B cell (primary cell): ENCODE results near the gene CUL3. TPM values are rescaled to one million over a fixed set of nuclear protein-coding genes. Genes with fewer than 3 reads are reported as not detected.

Source experiments
- ATAC-seq: fragments of 200-7000 bp; cut with Tn5 transposase; one replicate; pipeline ENCODE4 v1.10.0; 2021; ENCODE audit warnings: low read depth, mild to moderate bottlenecking, moderate number of reproducible peaks, moderate library complexity
- CTCF ChIA-PET: fragments of 350-600 bp; sonication (Branson Sonifier 250); formaldehyde crosslinking; loops from one replicate; lab custom pipeline; 2021; ENCODE audit warnings: antibody characterized with exemption, inconsistent platforms; lab: Charles Lee
- POLR2A ChIA-PET: fragments of 350-600 bp; sonication (Branson Sonifier 250); formaldehyde crosslinking; loops from one replicate; lab custom pipeline; 2021; ENCODE audit warnings: antibody characterized with exemption; lab: Charles Lee
- DNase-seq: peaks from one replicate; pipeline ENCODE4 v3.0.0; 2013
- H2AFZ ChIP-seq: 2 replicates; pipeline ENCODE4 v1.6.1; 2012; ENCODE audit warnings: mild to moderate bottlenecking, low read depth, low read length; ENCODE audit not compliant: insufficient read depth, poor library complexity, severe bottlenecking
- H3K27ac ChIP-seq, 2 donors: 1 replicate in 1 of 2; 2 replicates in 1 of 2; pipeline ENCODE4 v1.5.1; 2012 to 2013; ENCODE audit warnings: low read length in 2 of 2, mild to moderate bottlenecking in 2 of 2, moderate library complexity in 1 of 2
- H3K27me3 ChIP-seq, 4 experiments: fragments of 200-600 bp in 1 of 4; sonication (generic) in 1 of 4; replicated peaks in 1 of 4; 1 replicate in 2 of 4; 2 replicates in 2 of 4; pipeline versions ENCODE4 v1.6.1 to v1.7.0; 2013 to 2016; ENCODE audit warnings: low read length in 3 of 4, mild to moderate bottlenecking in 2 of 4, mixed read lengths in 1 of 4, moderate library complexity in 1 of 4; ENCODE audit not compliant: insufficient read depth in 4 of 4, control insufficient read depth in 3 of 4; ENCODE audit errors: control extremely low read depth in 1 of 4
- H3K36me3 ChIP-seq, 2 experiments: replicated peaks in 1 of 2; 1 replicate in 1 of 2; 2 replicates in 1 of 2; pipeline versions ENCODE4 v1.6.1 to v1.7.1; 2013; ENCODE audit warnings: low read length in 1 of 2; ENCODE audit not compliant: insufficient read depth in 2 of 2, control insufficient read depth in 1 of 2; ENCODE audit errors: control extremely low read depth in 1 of 2, extremely low read depth in 1 of 2
- H3K4me1 ChIP-seq, 2 donors: fragments of 200-600 bp in 1 of 2; sonication (generic) in 1 of 2; 1 replicate in 1 of 2; 2 replicates in 1 of 2; pipeline versions ENCODE4 v1.5.1 to v1.6.1; 2013 to 2017; ENCODE audit warnings: low read length in 2 of 2; ENCODE audit not compliant: control insufficient read depth in 2 of 2, insufficient read depth in 2 of 2
- H3K4me2 ChIP-seq: replicated peaks from 2 replicates; pipeline ENCODE3; 2012; ENCODE audit warnings: mild to moderate bottlenecking, low read depth, low read length; ENCODE audit not compliant: poor library complexity, severe bottlenecking
- H3K4me3 ChIP-seq, 5 experiments: fragments of 200-600 bp in 1 of 5; sonication (generic) in 1 of 5; 1 replicate in 3 of 5; 2 replicates in 2 of 5; pipeline versions ENCODE4 v1.5.1 to v1.7.0; 2011 to 2016; ENCODE audit warnings: low read length in 4 of 5, mild to moderate bottlenecking in 4 of 5, low read depth in 2 of 5, control low read depth in 1 of 5, moderate library complexity in 1 of 5; ENCODE audit not compliant: insufficient read depth in 1 of 5; ENCODE audit errors: control extremely low read depth in 1 of 5, extremely low read depth in 1 of 5
- H3K79me2 ChIP-seq: fragments of 200-600 bp; sonication (generic); one replicate; pipeline ENCODE4 v1.6.0; 2016; ENCODE audit warnings: low read length; ENCODE audit not compliant: control insufficient read depth, insufficient read depth
- H3K9ac ChIP-seq: fragments of 200-600 bp; sonication (generic); 2 replicates; pipeline ENCODE4 v1.6.1; 2017; ENCODE audit warnings: mild to moderate bottlenecking, low read length, moderate library complexity
- H3K9me3 ChIP-seq, 3 donors: one replicate each; pipeline versions ENCODE4 v1.6.1 to v1.7.1; 2013; ENCODE audit warnings: low read length in 2 of 3; ENCODE audit not compliant: control insufficient read depth in 2 of 3, insufficient read depth in 1 of 3; ENCODE audit errors: control extremely low read depth in 1 of 3
- H4K20me1 ChIP-seq: 2 replicates; pipeline ENCODE4 v1.6.0; 2012; ENCODE audit warnings: mild to moderate bottlenecking, low read length; ENCODE audit not compliant: insufficient read depth, control insufficient read depth, poor library complexity, severe bottlenecking
- H3K27ac Mint-ChIP-seq: one replicate; pipeline ENCODE4 v1.8.0; 2021; ENCODE audit warnings: mixed read lengths
- H3K27me3 Mint-ChIP-seq: one replicate; pipeline ENCODE4 v1.8.0; 2021; ENCODE audit warnings: mixed read lengths
- H3K4me1 Mint-ChIP-seq: one replicate; pipeline ENCODE4 v1.8.0; 2021; ENCODE audit warnings: mixed read lengths
- H3K4me3 Mint-ChIP-seq: one replicate; pipeline ENCODE4 v1.8.0; 2021; ENCODE audit warnings: mixed read lengths
- H3K9me3 Mint-ChIP-seq: one replicate; pipeline ENCODE4 v1.8.0; 2022; ENCODE audit warnings: mixed read lengths; ENCODE audit not compliant: insufficient read depth
- CTCF ChIP-seq: fragments of 200-600 bp; IDR thresholded peaks from one replicate; pipeline ENCODE4 v1.8.0; 2022; ENCODE audit warnings: antibody characterized with exemption, mild to moderate bottlenecking
- EZH2 ChIP-seq: IDR thresholded peaks from 2 replicates; pipeline ENCODE4 v1.6.1; 2012; ENCODE audit warnings: borderline replicate concordance, low read depth, mild to moderate bottlenecking, moderate library complexity, low read length; ENCODE audit not compliant: insufficient read depth, poor library complexity, severe bottlenecking
- WGBS: methylation state at CpG from one replicate; pipeline ENCODE4 v1.1.5; 2013; ENCODE audit warnings: missing lambda C conversion rate; ENCODE audit not compliant: insufficient coverage; 5-methylcytosine and 5-hydroxymethylcytosine counted together
- intact Hi-C: fragments of 100-400 bp; cut with micrococcal nuclease; formaldehyde crosslinking; loops from one replicate; pipeline ENCODE4 v1.10.0; 2022
- polyA plus RNA-seq: library from polyadenylated mRNA; depleted of rRNA; stranded (reverse); fragments of >200 nt; gene quantifications from 2 replicates; pipeline ENCODE4 v1.2.3, GENCODE V29; 2012
- total RNA-seq, 2 donors: library from RNA; stranded (reverse); fragments of 120-200 nt in 1 of 2; gene quantifications; 1 replicate in 1 of 2; 2 replicates in 1 of 2; pipeline versions ENCODE4 v1.2.3 to v1.2.4, GENCODE V29; 2013 to 2022

The CUL3 gene
- total and polyA plus RNA-seq, 2 donors (not counting 1 experiment from before 2014, with no cell fraction given): 31.1 to 138 TPM

GRCh38 chr2:224577541-224577940, 7.6 kb downstream of the CUL3 start:
- intact Hi-C loops: loop anchor here (2.0 kb wide), 1 partner anchor 17 kb away; no protein-coding TSS in a partner anchor
- WGBS: 67% methylated on average over 1 of the region's 2 CpGs
- Histone ChIP-seq H3K27me3 (no peaks in the 10 kb centered on the region), H4K20me1 (peaks cover 90% of the 10 kb centered on the region), H3K4me1 (peaks cover 65 to 79% of the 10 kb centered on the region in 2 donors), H3K27ac (no peak overlapping the region), H3K79me2 (peaks cover 100% of the 10 kb centered on the region), H2AFZ (no peak overlapping the region), H3K4me3 (no peak overlapping the region), H3K4me2 (peak overlapping the region; percentile 49), H3K36me3 (peaks cover 0 to 8% of the 10 kb centered on the region in 2 experiments), H3K9me3 (no peaks in the 10 kb centered on the region), H3K9ac (no peak overlapping the region)
- Mint-ChIP-seq H3K9me3 (no peaks in the 10 kb centered on the region), H3K27me3 (no peaks in the 10 kb centered on the region), H3K4me3 (peak overlapping the region; percentile 32), H3K27ac (no peak overlapping the region), H3K4me1 (peaks cover 83% of the 10 kb centered on the region)
- ChIA-PET CTCF (interaction anchor here (1.1 kb wide), 1 partner anchor 35 kb away, joined by 3 read pairs; no protein-coding TSS in a partner anchor), POLR2A (no interaction called here)
- ATAC-seq (no peak), DNase-seq (no peak)
- TF ChIP-seq CTCF (no peak), EZH2 (no peak)

- intact Hi-C loops: loop anchor here (2.0 kb wide), 1 partner anchor 15 kb away; no protein-coding TSS in a partner anchor
- peak; percentile 27 for DNase-seq
- H3K27ac Mint-ChIP-seq: peak overlapping the region; percentile 68
- H3K4me2 ChIP-seq: peak overlapping the region; percentile 49
- H3K9ac ChIP-seq: no peak overlapping the region
- no peaks in the 10 kb centered on the region for H3K27me3 ChIP-seq
- TF ChIP-seq CTCF (no peak), EZH2 (no peak)
- no peaks in the 10 kb centered on the region for H3K9me3 Mint-ChIP-seq
- ATAC-seq: peak; percentile 57
- no peaks in the 10 kb centered on the region for H3K27me3 Mint-ChIP-seq
- ChIA-PET CTCF (interaction anchor here (1.0 to 1.1 kb wide), 2 partner anchors 36 to 207 kb away, joined by 3 read pairs; no protein-coding TSS in a partner anchor), POLR2A (interaction anchor here (0.7 to 1.3 kb wide), 2 partner anchors 9 to 707 kb away, joined by 3 to 5 read pairs; partner anchors contain the start of gene CUL3)
- H3K4me3 Mint-ChIP-seq: peak overlapping the region; percentile 35
- no peak overlapping the region for H3K27ac ChIP-seq
- H3K36me3 ChIP-seq: peaks cover 0 to 8% of the 10 kb centered on the region in 2 experiments
- H4K20me1 ChIP-seq: peaks cover 88% of the 10 kb centered on the region
- WGBS: 0% methylated on average over 1 of the region's 5 CpGs
- H3K79me2 ChIP-seq: peaks cover 100% of the 10 kb centered on the region
- H3K4me3 ChIP-seq: no peak overlapping the region
- peaks cover 89% of the 10 kb centered on the region for H3K4me1 Mint-ChIP-seq
- H3K4me1 ChIP-seq: peaks cover 66 to 80% of the 10 kb centered on the region in 2 donors
- H2AFZ ChIP-seq: no peak overlapping the region
- no peaks in the 10 kb centered on the region for H3K9me3 ChIP-seq
Observed at GRCh38 chr2:224576088-224576715, 9.0 kb downstream of the CUL3 start.
